PC-9 (cell line): ENCODE data around the gene URGCP.

Source experiments
- CTCF ChIP-seq: fragments of 200-600 bp; sonication (generic); conservative IDR thresholded peaks from 2 replicates; pipeline ENCODE4 v1.6.1; 2017; ENCODE audit warnings: mixed run types, antibody characterized with exemption, mild to moderate bottlenecking, moderate library complexity
- EZH2 ChIP-seq: fragments of 200-600 bp; sonication (generic); IDR thresholded peaks from 2 replicates; pipeline ENCODE4 v1.8.0; 2017; ENCODE audit warnings: antibody characterized with exemption, low read depth

- no peak; the same call in 1 of the 2 replicates for TF ChIP-seq CTCF
- no peak for TF ChIP-seq EZH2
Measured at GRCh38 chr7:43926798-43927123, 20.4 kb upstream of the URGCP start.
